HG03520 (cell line): ENCODE measurements around the gene CHD8.

Experiments
- ATAC-seq: cut with Tn5 transposase; IDR thresholded peaks from one replicate; pipeline ENCODE4 v1.9.1; 2021; ENCODE audit warnings: mild to moderate bottlenecking, moderate library complexity; ENCODE audit not compliant: unreplicated experiment

The CHD8 gene

GRCh38 chr14:21440859-21441258 lies 15.1 kb downstream of the CHD8 start:
- no peak for ATAC-seq

GRCh38 chr14:21437063-21437901 lies 18.6 kb downstream of the CHD8 start:
- ATAC-seq, result peak; percentile 98

- ATAC-seq, result no peak
Measured at GRCh38 chr14:21436567-21437062, 19.3 kb downstream of the CHD8 start.

- no peak for ATAC-seq
Measured at GRCh38 chr14:21431126-21431525, 24.8 kb downstream of the CHD8 start.

- ATAC-seq, result no peak
Measured at GRCh38 chr14:21428930-21429329, 27.0 kb downstream of the CHD8 start.

GRCh38 chr14:21426692-21427091 lies 29.2 kb downstream of the CHD8 start:
- no peak for ATAC-seq

- ATAC-seq, result no peak
Measured at GRCh38 chr14:21419528-21419927, 36.4 kb downstream of the CHD8 start.

- ATAC-seq, result no peak
Measured at GRCh38 chr14:21415329-21415728, 40.6 kb downstream of the CHD8 start.

- ATAC-seq, result no peak
Measured at GRCh38 chr14:21414137-21414631, 41.7 kb downstream of the CHD8 start.

GRCh38 chr14:21408147-21408546 lies 47.8 kb downstream of the CHD8 start:
- ATAC-seq, result no peak

- no peak for ATAC-seq
Measured at GRCh38 chr14:21406213-21406612, 49.7 kb downstream of the CHD8 start.

GRCh38 chr14:21405097-21405496 lies 50.8 kb downstream of the CHD8 start:
- ATAC-seq, result no peak

- no peak for ATAC-seq
Measured at GRCh38 chr14:21399311-21399870, 56.5 kb downstream of the CHD8 start.

- no peak for ATAC-seq
Measured at GRCh38 chr14:21398901-21399300, 57.0 kb downstream of the CHD8 start.

- ATAC-seq, result no peak
Measured at GRCh38 chr14:21395450-21395849, 60.5 kb downstream of the CHD8 start.

- no peak for ATAC-seq
Measured at GRCh38 chr14:21385188-21385904, 70.6 kb downstream of the CHD8 start.

GRCh38 chr14:21384494-21384851 lies 71.5 kb downstream of the CHD8 start:
- ATAC-seq, result no peak

GRCh38 chr14:21383848-21384493 lies 72.0 kb downstream of the CHD8 start, which contains the start of gene SUPT16H:
TSS of gene SUPT16H (minus strand) at chr14:21384019. CDS start at chr14:21383927, 92 bp downstream.
- ATAC-seq, result peak; percentile 92

- no peak for ATAC-seq
Measured at GRCh38 chr14:21382886-21383847, 72.8 kb downstream of the CHD8 start.

GRCh38 chr14:21382095-21382494 lies 73.8 kb downstream of the CHD8 start:
- no peak for ATAC-seq
